Lower leg skin (tissue), 3 donors: ENCODE measurements around the gene PCSK6.

ENCODE experiments used
- POLR2A ChIP-seq, 2 donors: fragments of 450-650 bp; IDR thresholded peaks; one replicate each; pipeline ENCODE4 v1.6.1; 2016 to 2017; ENCODE audit warnings: antibody characterized with exemption in 2 of 2, mild to moderate bottlenecking in 1 of 2, moderate library complexity in 1 of 2
- TF ChIP-seq, protein P1 (sequence below), 3 donors: fragments of 450-650 bp; IDR thresholded peaks; one replicate each; pipeline ENCODE4 v1.5.1; 2016; ENCODE audit warnings: antibody characterized with exemption in 3 of 3, mild to moderate bottlenecking in 3 of 3, moderate library complexity in 2 of 3

DNA sequence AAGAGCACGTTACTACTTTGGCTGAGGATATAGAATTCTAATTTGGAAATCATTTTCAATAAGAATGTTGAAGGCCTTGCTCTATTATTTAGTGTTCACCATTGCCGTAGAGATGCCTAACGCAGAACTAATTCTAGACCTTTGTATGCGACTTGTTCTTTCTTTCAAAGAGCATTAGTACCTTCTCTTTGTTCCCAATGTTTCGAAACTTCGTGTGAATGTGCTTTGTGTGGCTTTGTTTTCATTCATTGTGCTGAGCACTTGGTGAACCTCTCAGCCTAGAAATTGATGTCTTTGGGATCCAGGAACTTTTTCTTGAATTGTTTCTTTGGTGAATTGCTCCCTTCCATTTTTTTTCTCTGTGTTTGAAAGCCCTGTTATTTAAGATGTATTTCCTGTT is 19.8 kb upstream of the PCSK6 start:
- TF ChIP-seq, protein P1, sequence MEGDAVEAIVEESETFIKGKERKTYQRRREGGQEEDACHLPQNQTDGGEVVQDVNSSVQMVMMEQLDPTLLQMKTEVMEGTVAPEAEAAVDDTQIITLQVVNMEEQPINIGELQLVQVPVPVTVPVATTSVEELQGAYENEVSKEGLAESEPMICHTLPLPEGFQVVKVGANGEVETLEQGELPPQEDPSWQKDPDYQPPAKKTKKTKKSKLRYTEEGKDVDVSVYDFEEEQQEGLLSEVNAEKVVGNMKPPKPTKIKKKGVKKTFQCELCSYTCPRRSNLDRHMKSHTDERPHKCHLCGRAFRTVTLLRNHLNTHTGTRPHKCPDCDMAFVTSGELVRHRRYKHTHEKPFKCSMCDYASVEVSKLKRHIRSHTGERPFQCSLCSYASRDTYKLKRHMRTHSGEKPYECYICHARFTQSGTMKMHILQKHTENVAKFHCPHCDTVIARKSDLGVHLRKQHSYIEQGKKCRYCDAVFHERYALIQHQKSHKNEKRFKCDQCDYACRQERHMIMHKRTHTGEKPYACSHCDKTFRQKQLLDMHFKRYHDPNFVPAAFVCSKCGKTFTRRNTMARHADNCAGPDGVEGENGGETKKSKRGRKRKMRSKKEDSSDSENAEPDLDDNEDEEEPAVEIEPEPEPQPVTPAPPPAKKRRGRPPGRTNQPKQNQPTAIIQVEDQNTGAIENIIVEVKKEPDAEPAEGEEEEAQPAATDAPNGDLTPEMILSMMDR (IDR thresholded peaks at IDR 0.05) = no peak
- TF ChIP-seq POLR2A (IDR thresholded peaks at IDR 0.05) = no peak
